Cardiac ventricle fibroblast (primary cell): ENCODE measurements around the gene RNASE7. TPM values are rescaled to one million over a fixed set of nuclear protein-coding genes. Genes with fewer than 3 reads are reported as not detected.

Experiments
- total RNA-seq: library from RNA; depleted of rRNA; stranded (reverse); fragments of >200 nt; gene quantifications from 2 replicates; pipeline ENCODE4 v1.2.3, GENCODE V29; 2015

The RNASE7 gene
- not detected in 2 replicates for total RNA-seq

GRCh38 chr14:21041676-21042433 lies at the start of gene RNASE7:
RNASE7 (plus strand) TSS chr14:21042362; CDS start chr14:21042993, 631 bp downstream.

GRCh38 chr14:20998674-20999366 lies 43.3 kb upstream of the RNASE7 start, which contains the start of gene SLC39A2:
SLC39A2 (plus strand) TSS chr14:20999293; CDS start chr14:20999447, 154 bp downstream.

GRCh38 chr14:21024585-21025370 lies 17.4 kb upstream of the RNASE7 start, which contains the start of gene NDRG2:
NDRG2 (minus strand) TSS chr14:21025061; CDS start chr14:21023315, 1,746 bp downstream.

DNA sequence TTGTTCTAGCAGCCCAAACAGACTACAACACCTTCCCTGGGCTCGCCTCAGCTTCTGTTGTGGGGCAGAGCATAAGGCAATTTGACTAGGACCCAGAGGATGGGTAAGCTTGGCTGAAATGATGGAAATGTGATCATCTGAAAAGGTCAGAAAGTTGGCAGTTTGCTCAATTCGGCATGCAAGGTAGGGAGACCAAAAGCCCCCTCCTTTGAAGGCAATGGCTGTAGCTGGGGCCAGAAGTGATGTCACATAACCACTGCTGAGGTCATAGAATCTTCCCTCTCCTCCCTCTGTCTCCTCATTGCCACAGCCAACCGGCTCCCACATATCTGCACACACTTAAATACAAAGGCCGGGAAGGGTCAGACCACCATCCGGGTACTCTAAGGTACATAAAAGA lies 12.2 kb upstream of the RNASE7 start, which contains the start of gene TPPP2:
Gene TPPP2 (plus strand): TSS at position 301 of the 400 bp plus-strand sequence. CDS start 365 bp downstream, outside the sequence.

GRCh38 chr14:21034707-21035106 lies 7.5 kb upstream of the RNASE7 start, which contains the start of gene RNASE13:
RNASE13 (minus strand) TSS chr14:21034807; CDS start chr14:21034288, 519 bp downstream.

GRCh38 chr14:21057803-21058675 lies 15.9 kb downstream of the RNASE7 start, which contains the start of gene RNASE8:
RNASE8 (plus strand) TSS chr14:21057822; CDS start chr14:21057893, 71 bp downstream.

DNA sequence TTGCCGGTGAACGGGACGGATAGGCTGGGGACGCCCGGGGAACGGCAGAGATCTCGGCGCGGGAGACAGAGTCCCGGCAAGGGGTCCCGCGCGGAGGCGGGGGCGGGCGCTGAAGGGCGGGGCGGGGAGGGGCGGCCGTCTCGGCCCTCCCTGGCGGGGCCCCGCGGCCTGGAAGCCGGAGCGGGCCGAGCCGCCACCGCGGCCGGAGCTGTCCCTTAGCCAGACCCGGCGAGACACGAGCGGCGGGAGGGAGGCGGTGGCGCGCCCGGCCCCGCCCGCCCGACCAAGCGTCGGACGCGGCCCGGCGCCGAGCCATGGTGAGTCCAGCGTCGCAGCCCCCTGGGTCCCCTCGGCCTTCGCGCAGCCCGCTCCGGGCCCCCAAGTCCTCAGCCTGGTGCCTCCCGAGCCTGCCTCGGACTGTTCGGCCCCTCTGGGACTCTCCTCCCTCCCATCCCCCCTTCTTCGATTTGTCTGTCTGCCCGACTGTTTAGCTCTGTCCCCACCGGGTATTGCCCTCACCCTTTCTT lies 28.0 kb downstream of the RNASE7 start, which contains the start of gene ARHGEF40:
Gene ARHGEF40 (plus strand): TSS at position 222 of the 527 bp plus-strand sequence. CDS start 93 bp downstream, at position 315.

Other genes with a start within 250 kb of the RNASE7 start
- 1.7 and 3.6 TPM in 2 replicates for gene RNASE1, start 239.5 kb upstream of the RNASE7 start, total RNA-seq
- not detected in 2 replicates for gene RNASE3, start 151.0 kb upstream of the RNASE7 start, total RNA-seq
- gene RNASE2, start 86.9 kb upstream of the RNASE7 start, total RNA-seq: not detected in 2 replicates
- 45.9 and 46.5 TPM in 2 replicates for gene METTL17, start 52.4 kb upstream of the RNASE7 start, total RNA-seq
- gene SLC39A2, start 43.1 kb upstream of the RNASE7 start, total RNA-seq: 0.25 TPM in 1 of 2 replicates, not detected in the other
- gene NDRG2, start 17.3 kb upstream of the RNASE7 start, total RNA-seq: 54.0 and 70.0 TPM in 2 replicates
- not detected in 2 replicates for gene TPPP2, start 12.1 kb upstream of the RNASE7 start, total RNA-seq
- gene RNASE13, start 7.6 kb upstream of the RNASE7 start, total RNA-seq: not detected in 2 replicates
- not detected in 2 replicates for gene RNASE8, start 15.5 kb downstream of the RNASE7 start, total RNA-seq
- 53.6 and 64.6 TPM in 2 replicates for gene ARHGEF40, start 27.9 kb downstream of the RNASE7 start, total RNA-seq
- gene ZNF219, start 56.3 kb downstream of the RNASE7 start, total RNA-seq: 17.3 and 20.2 TPM in 2 replicates
- gene TMEM253, start 58.7 kb downstream of the RNASE7 start, total RNA-seq: not detected in 2 replicates
- not detected in 2 replicates for gene OR5AU1, start 113.7 kb downstream of the RNASE7 start, total RNA-seq
- gene HNRNPC, start 227.1 kb downstream of the RNASE7 start, total RNA-seq: 466 and 553 TPM in 2 replicates
- not detected in 2 replicates for gene RPGRIP1, start 237.7 kb downstream of the RNASE7 start, total RNA-seq